Naive thymus-derived CD4-positive, alpha-beta T cell (primary cell): ENCODE data around the gene TMEM167A. TPM values are rescaled to one million over a fixed set of nuclear protein-coding genes. Genes with fewer than 3 reads are reported as not detected.

Source experiments
- ATAC-seq: fragments of 150-1000 bp; cut with Tn5 transposase; 2 replicates; pipeline ENCODE4 v1.10.0; 2021; ENCODE audit warnings: mild to moderate bottlenecking, moderate library complexity
- CTCF ChIA-PET: fragments of 350-600 bp; sonication (Branson Sonifier 250); formaldehyde crosslinking; loops from one replicate; lab custom pipeline; 2021; ENCODE audit warnings: antibody characterized with exemption; lab: Charles Lee
- POLR2A ChIA-PET: fragments of 350-600 bp; sonication (Branson Sonifier 250); formaldehyde crosslinking; loops from one replicate; lab custom pipeline; 2021; ENCODE audit warnings: antibody characterized with exemption, inconsistent platforms; lab: Charles Lee
- DNase-seq, 9 donors: peaks; one replicate each; pipeline versions ENCODE4 v3.0.0 to v3.0.0-alpha.2; 2020 to 2022; ENCODE audit warnings: mixed read lengths in 1 of 9
- H3K27ac ChIP-seq: one replicate; pipeline ENCODE4 v1.7.0; 2013; ENCODE audit warnings: mild to moderate bottlenecking, low read depth, low read length, moderate library complexity
- H3K27me3 ChIP-seq, 2 donors: one replicate each; pipeline ENCODE4 v1.7.0; 2013; ENCODE audit warnings: low read length in 2 of 2, mild to moderate bottlenecking in 2 of 2, moderate library complexity in 2 of 2; ENCODE audit not compliant: control insufficient read depth in 2 of 2, insufficient read depth in 2 of 2
- H3K36me3 ChIP-seq, 3 experiments: 1 replicate in 2 of 3; 2 replicates in 1 of 3; pipeline ENCODE4 v1.7.0; 2013; ENCODE audit warnings: low read length in 3 of 3, mild to moderate bottlenecking in 3 of 3, moderate library complexity in 1 of 3; ENCODE audit not compliant: insufficient read depth in 3 of 3, control insufficient read depth in 2 of 3
- H3K4me1 ChIP-seq, 2 donors: one replicate each; pipeline ENCODE4 v1.7.0; 2013; ENCODE audit warnings: low read length in 2 of 2, mild to moderate bottlenecking in 2 of 2, moderate library complexity in 1 of 2; ENCODE audit not compliant: control insufficient read depth in 2 of 2, insufficient read depth in 2 of 2
- H3K4me3 ChIP-seq: 2 replicates; pipeline ENCODE4 v1.7.0; 2013; ENCODE audit warnings: mild to moderate bottlenecking, low read length
- H3K9me3 ChIP-seq, 3 experiments: 1 replicate in 2 of 3; 2 replicates in 1 of 3; pipeline ENCODE4 v1.7.0; 2013; ENCODE audit warnings: low read length in 3 of 3; ENCODE audit not compliant: control insufficient read depth in 2 of 3
- H3K27ac Mint-ChIP-seq, 9 donors: one replicate each; pipeline ENCODE4 v1.8.0; 2020 to 2022; ENCODE audit warnings: mixed read lengths in 9 of 9, mild to moderate bottlenecking in 8 of 9, moderate library complexity in 5 of 9, inconsistent platforms in 2 of 9
- H3K27me3 Mint-ChIP-seq, 5 donors: one replicate each; pipeline ENCODE4 v1.8.0; 2021 to 2022; ENCODE audit warnings: mixed read lengths in 5 of 5, mild to moderate bottlenecking in 1 of 5
- H3K36me3 Mint-ChIP-seq, 5 donors: one replicate each; pipeline ENCODE4 v1.8.0; 2020 to 2022; ENCODE audit warnings: mixed read lengths in 5 of 5, mild to moderate bottlenecking in 3 of 5, inconsistent platforms in 1 of 5
- H3K4me1 Mint-ChIP-seq, 7 donors: one replicate each; pipeline ENCODE4 v1.8.0; 2020 to 2022; ENCODE audit warnings: mixed read lengths in 7 of 7, mild to moderate bottlenecking in 3 of 7, inconsistent platforms in 1 of 7
- H3K4me3 Mint-ChIP-seq, 10 donors: one replicate each; pipeline ENCODE4 v1.8.0; 2020 to 2022; ENCODE audit warnings: mild to moderate bottlenecking in 10 of 10, mixed read lengths in 10 of 10, moderate library complexity in 6 of 10, inconsistent platforms in 2 of 10
- H3K9me3 Mint-ChIP-seq, 11 donors: one replicate each; pipeline ENCODE4 v1.8.0; 2020 to 2022; ENCODE audit warnings: mixed read lengths in 11 of 11, mild to moderate bottlenecking in 4 of 11, inconsistent platforms in 1 of 11, moderate library complexity in 1 of 11
- intact Hi-C, 2 donors: fragments of 100-400 bp; cut with micrococcal nuclease; formaldehyde crosslinking; loops; one replicate each; pipeline ENCODE4 v1.15.1; 2023
- polyA plus RNA-seq, 2 donors: library from polyadenylated mRNA; unstranded; fragments of 300-500 nt; fragmentation: Illumina TruSeq; gene quantifications; one replicate each; pipeline ENCODE4 v1.2.3, GENCODE V29; 2021
- total RNA-seq, 6 experiments: library from RNA in 5 of 6; stranded (reverse) in 5 of 6; gene quantifications; 1 replicate in 5 of 6; 2 replicates in 1 of 6; pipeline ENCODE4 v1.2.3 and lab custom pipeline; 2021 to 2026

TMEM167A gene
- total and polyA plus RNA-seq, 7 experiments from 2014 or later = 28.6 to 73.4 (median 42.3) TPM

GRCh38 chr5:83025690-83026478 lies 51.3 kb downstream of the TMEM167A start:
- Mint-ChIP-seq H3K4me1 (no peaks in the 10 kb centered on the region), H3K36me3 (no peaks in the 10 kb centered on the region), H3K27ac (no peak overlapping the region), H3K4me3 (no peak overlapping the region), H3K27me3 (no peaks in the 10 kb centered on the region), H3K9me3 (no peaks in the 10 kb centered on the region)
- no peak for DNase-seq
- CTCF ChIA-PET = no interaction called here
- intact Hi-C loops = no loop called here
- H3K27me3 ChIP-seq = no peaks in the 10 kb centered on the region
- no peak overlapping the region for H3K4me3 ChIP-seq
- no peak for ATAC-seq
- no peaks in the 10 kb centered on the region for H3K9me3 ChIP-seq
- no peaks in the 10 kb centered on the region for H3K36me3 ChIP-seq
- POLR2A ChIA-PET = no interaction called here
- H3K4me1 ChIP-seq = no peaks in the 10 kb centered on the region
- H3K27ac ChIP-seq = no peak overlapping the region

- Mint-ChIP-seq H3K27ac (no peak overlapping the region), H3K4me3 (no peak overlapping the region), H3K27me3 (peaks cover 0 to 2% (median 0%) of the 10 kb centered on the region in 5 donors), H3K36me3 (peaks cover 0 to 4% (median 4%) of the 10 kb centered on the region in 5 donors), H3K9me3 (peaks cover 0 to 5% (median 0%) of the 10 kb centered on the region in 11 donors), H3K4me1 (no peaks in the 10 kb centered on the region)
- ChIA-PET POLR2A (no interaction called here), CTCF (no interaction called here)
- Histone ChIP-seq H3K36me3 (no peaks in the 10 kb centered on the region), H3K27ac (no peak overlapping the region), H3K4me3 (no peak overlapping the region), H3K4me1 (no peaks in the 10 kb centered on the region), H3K9me3 (no peaks in the 10 kb centered on the region), H3K27me3 (no peaks in the 10 kb centered on the region)
- intact Hi-C loops = no loop called here
- DNase-seq (no peak), ATAC-seq (no peak)
Measured at GRCh38 chr5:83022334-83022733, 54.9 kb downstream of the TMEM167A start.

GRCh38 chr5:83015676-83016075 lies 61.5 kb downstream of the TMEM167A start:
- no peak overlapping the region for H3K27ac Mint-ChIP-seq
- H3K27me3 Mint-ChIP-seq = peaks cover 0 to 5% (median 0%) of the 10 kb centered on the region in 5 donors
- ChIA-PET POLR2A (no interaction called here), CTCF (no interaction called here)
- peaks cover 0 to 8% (median 4%) of the 10 kb centered on the region in 5 donors for H3K36me3 Mint-ChIP-seq
- H3K4me3 Mint-ChIP-seq = no peak overlapping the region
- intact Hi-C loops = no loop called here
- ATAC-seq = no peak
- H3K27me3 ChIP-seq = no peaks in the 10 kb centered on the region
- no peaks in the 10 kb centered on the region for H3K36me3 ChIP-seq
- H3K4me1 ChIP-seq = no peaks in the 10 kb centered on the region
- H3K4me3 ChIP-seq = no peak overlapping the region
- H3K27ac ChIP-seq = no peak overlapping the region
- DNase-seq = no peak
- peaks cover 0 to 1% (median 0%) of the 10 kb centered on the region in 7 donors for H3K4me1 Mint-ChIP-seq
- H3K9me3 ChIP-seq = no peaks in the 10 kb centered on the region
- H3K9me3 Mint-ChIP-seq = peaks cover 0 to 10% (median 4%) of the 10 kb centered on the region in 11 donors

GRCh38 chr5:83011985-83012384 lies 65.2 kb downstream of the TMEM167A start:
- peaks cover 0 to 6% (median 2%) of the 10 kb centered on the region in 11 donors for H3K9me3 Mint-ChIP-seq
- H3K27me3 Mint-ChIP-seq = peaks cover 0 to 5% (median 0%) of the 10 kb centered on the region in 5 donors
- ChIA-PET POLR2A (no interaction called here), CTCF (no interaction called here)
- Histone ChIP-seq H3K9me3 (no peaks in the 10 kb centered on the region), H3K4me1 (no peaks in the 10 kb centered on the region), H3K36me3 (no peaks in the 10 kb centered on the region), H3K27ac (no peak overlapping the region), H3K4me3 (no peak overlapping the region), H3K27me3 (no peaks in the 10 kb centered on the region)
- DNase-seq = no peak
- peaks cover 0 to 1% (median 0%) of the 10 kb centered on the region in 7 donors for H3K4me1 Mint-ChIP-seq
- no peak overlapping the region for H3K4me3 Mint-ChIP-seq
- ATAC-seq = peak; percentile 55
- H3K27ac Mint-ChIP-seq = no peak overlapping the region
- intact Hi-C loops = no loop called here
- H3K36me3 Mint-ChIP-seq = peaks cover 0 to 4% (median 0%) of the 10 kb centered on the region in 5 donors

- Histone ChIP-seq H3K36me3 (no peaks in the 10 kb centered on the region), H3K27ac (no peak overlapping the region), H3K4me3 (no peak overlapping the region), H3K27me3 (no peaks in the 10 kb centered on the region), H3K9me3 (no peaks in the 10 kb centered on the region), H3K4me1 (no peaks in the 10 kb centered on the region)
- H3K36me3 Mint-ChIP-seq = peaks cover 0 to 4% (median 0%) of the 10 kb centered on the region in 5 donors
- no peak overlapping the region for H3K27ac Mint-ChIP-seq
- H3K27me3 Mint-ChIP-seq = peaks cover 0 to 9% (median 5%) of the 10 kb centered on the region in 5 donors
- ATAC-seq = no peak
- intact Hi-C loops = no loop called here
- no peak for DNase-seq
- H3K9me3 Mint-ChIP-seq = peaks cover 0 to 6% (median 0%) of the 10 kb centered on the region in 11 donors
- POLR2A ChIA-PET = no interaction called here
- CTCF ChIA-PET = no interaction called here
- H3K4me1 Mint-ChIP-seq = peaks cover 0 to 1% (median 0%) of the 10 kb centered on the region in 7 donors
- H3K4me3 Mint-ChIP-seq = no peak overlapping the region
Measured at GRCh38 chr5:83009408-83009807, 67.8 kb downstream of the TMEM167A start.

- Histone ChIP-seq H3K27me3 (no peaks in the 10 kb centered on the region), H3K27ac (no peak overlapping the region), H3K36me3 (no peaks in the 10 kb centered on the region), H3K9me3 (no peaks in the 10 kb centered on the region), H3K4me3 (no peak overlapping the region), H3K4me1 (no peaks in the 10 kb centered on the region)
- Mint-ChIP-seq H3K36me3 (peaks cover 0 to 4% (median 0%) of the 10 kb centered on the region in 5 donors), H3K27me3 (peaks cover 2 to 10% (median 7%) of the 10 kb centered on the region in 5 donors), H3K27ac (no peak overlapping the region), H3K4me1 (peaks cover 0 to 1% (median 0%) of the 10 kb centered on the region in 7 donors), H3K9me3 (peaks cover 0 to 6% (median 0%) of the 10 kb centered on the region in 11 donors), H3K4me3 (no peak overlapping the region)
- intact Hi-C loops = no loop called here
- DNase-seq (no peak), ATAC-seq (no peak)
- CTCF ChIA-PET = no interaction called here
- POLR2A ChIA-PET = no interaction called here
Measured at GRCh38 chr5:83007755-83008154, 69.4 kb downstream of the TMEM167A start.
